ENCODE measurements around the gene GPC3.

DNA sequence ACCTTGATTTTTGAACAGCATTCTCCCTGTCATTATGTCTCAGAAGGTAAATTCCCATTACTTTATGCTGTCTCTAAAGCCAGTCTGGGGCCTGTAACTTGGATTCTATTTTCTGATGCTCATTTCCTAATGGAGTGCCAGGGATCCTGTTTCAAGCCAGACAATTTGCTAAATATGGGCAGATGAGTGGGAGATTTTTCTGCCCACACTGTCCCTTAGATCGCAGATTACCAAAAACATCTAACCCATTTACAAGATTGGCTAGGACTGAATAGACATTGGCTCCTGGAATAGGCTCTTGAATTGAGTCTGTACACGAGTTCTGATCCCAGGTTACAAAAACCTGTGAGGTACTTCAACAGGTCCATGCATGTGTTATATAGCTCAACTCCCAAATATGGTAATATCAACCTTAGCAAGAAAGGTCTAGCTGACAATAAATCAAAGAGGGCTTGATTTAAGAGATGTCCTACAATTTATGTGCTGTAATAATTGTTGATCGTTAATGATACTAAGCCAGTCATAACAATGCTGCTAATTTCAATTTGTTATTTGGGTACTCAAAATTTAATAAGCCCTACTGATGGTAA, 5.7 kb downstream of the GPC3 start:
- TF ChIP-seq, protein P1, sequence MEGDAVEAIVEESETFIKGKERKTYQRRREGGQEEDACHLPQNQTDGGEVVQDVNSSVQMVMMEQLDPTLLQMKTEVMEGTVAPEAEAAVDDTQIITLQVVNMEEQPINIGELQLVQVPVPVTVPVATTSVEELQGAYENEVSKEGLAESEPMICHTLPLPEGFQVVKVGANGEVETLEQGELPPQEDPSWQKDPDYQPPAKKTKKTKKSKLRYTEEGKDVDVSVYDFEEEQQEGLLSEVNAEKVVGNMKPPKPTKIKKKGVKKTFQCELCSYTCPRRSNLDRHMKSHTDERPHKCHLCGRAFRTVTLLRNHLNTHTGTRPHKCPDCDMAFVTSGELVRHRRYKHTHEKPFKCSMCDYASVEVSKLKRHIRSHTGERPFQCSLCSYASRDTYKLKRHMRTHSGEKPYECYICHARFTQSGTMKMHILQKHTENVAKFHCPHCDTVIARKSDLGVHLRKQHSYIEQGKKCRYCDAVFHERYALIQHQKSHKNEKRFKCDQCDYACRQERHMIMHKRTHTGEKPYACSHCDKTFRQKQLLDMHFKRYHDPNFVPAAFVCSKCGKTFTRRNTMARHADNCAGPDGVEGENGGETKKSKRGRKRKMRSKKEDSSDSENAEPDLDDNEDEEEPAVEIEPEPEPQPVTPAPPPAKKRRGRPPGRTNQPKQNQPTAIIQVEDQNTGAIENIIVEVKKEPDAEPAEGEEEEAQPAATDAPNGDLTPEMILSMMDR (conservative IDR thresholded peaks at IDR 0.05; ENCODE audit: low read depth in 2 of 2), result no peak
- no peak for TF ChIP-seq POLR2AphosphoS5 (IDR thresholded peaks at IDR 0.05; ENCODE audit: low read depth)
- TF ChIP-seq, protein P2, sequence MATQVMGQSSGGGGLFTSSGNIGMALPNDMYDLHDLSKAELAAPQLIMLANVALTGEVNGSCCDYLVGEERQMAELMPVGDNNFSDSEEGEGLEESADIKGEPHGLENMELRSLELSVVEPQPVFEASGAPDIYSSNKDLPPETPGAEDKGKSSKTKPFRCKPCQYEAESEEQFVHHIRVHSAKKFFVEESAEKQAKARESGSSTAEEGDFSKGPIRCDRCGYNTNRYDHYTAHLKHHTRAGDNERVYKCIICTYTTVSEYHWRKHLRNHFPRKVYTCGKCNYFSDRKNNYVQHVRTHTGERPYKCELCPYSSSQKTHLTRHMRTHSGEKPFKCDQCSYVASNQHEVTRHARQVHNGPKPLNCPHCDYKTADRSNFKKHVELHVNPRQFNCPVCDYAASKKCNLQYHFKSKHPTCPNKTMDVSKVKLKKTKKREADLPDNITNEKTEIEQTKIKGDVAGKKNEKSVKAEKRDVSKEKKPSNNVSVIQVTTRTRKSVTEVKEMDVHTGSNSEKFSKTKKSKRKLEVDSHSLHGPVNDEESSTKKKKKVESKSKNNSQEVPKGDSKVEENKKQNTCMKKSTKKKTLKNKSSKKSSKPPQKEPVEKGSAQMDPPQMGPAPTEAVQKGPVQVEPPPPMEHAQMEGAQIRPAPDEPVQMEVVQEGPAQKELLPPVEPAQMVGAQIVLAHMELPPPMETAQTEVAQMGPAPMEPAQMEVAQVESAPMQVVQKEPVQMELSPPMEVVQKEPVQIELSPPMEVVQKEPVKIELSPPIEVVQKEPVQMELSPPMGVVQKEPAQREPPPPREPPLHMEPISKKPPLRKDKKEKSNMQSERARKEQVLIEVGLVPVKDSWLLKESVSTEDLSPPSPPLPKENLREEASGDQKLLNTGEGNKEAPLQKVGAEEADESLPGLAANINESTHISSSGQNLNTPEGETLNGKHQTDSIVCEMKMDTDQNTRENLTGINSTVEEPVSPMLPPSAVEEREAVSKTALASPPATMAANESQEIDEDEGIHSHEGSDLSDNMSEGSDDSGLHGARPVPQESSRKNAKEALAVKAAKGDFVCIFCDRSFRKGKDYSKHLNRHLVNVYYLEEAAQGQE (IDR thresholded peaks at IDR 0.05; ENCODE audit: unreplicated experiment), result no peak
- TF ChIP-seq EZH2 (IDR thresholded peaks at IDR 0.05; ENCODE audit: low read depth, unreplicated experiment), result no peak
- TF ChIP-seq JUNB (IDR thresholded peaks at IDR 0.05; ENCODE audit: unreplicated experiment), result no peak

Measured in GM23338 (cell line).